ENCODE measurements around the gene FAM20B.

DNA sequence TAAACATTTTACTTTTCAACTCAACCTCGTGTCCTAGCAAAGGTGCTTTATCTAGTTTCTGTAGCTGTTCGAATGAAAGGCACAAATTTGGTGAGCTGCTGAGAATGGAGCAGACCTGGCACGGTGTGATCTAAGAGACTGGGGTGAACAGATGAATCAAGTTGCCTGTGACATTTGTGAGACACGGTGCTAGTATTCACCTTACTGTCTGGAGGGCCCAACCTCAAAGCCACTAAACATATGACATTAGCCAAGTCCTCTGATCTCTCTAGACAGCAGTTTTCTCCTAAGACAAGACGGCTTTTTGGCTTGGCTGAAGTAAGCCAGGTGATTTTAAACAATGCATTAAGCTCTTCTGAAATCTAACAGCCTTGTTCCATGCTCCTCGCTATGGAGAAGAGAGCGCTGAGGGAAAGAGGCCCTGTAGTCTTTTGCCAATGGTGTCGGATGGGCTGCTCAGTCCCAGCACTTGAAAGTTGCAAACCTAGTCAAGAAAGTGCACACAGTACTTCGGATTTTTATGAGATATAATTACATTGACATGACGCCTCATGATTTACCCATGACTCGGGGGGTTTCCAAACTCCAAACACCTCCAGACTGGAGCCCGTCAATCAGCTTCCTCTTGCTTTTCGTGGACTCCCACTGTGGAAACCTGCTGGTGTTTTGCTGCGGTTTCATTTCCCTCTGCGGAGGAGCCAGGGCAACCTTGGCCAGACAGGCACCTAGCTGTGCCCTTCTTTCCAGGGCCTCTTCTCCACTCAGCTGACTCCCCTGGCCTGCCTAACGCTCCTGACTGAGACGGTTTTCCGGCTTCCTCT, 55.4 kb downstream of the FAM20B start:
- TF ChIP-seq CTCF (IDR thresholded peaks at IDR 0.05; ENCODE audit: low read length) (no peak), EZH2 (optimal IDR thresholded peaks at IDR 0.05; ENCODE audit: low read depth, low read length) (no peak)
